ENCODE measurements around the gene USP20.
A peak's percentile ranks its signal among the peaks of the same experiment; 100 is the strongest.

USP20 gene

DNA sequence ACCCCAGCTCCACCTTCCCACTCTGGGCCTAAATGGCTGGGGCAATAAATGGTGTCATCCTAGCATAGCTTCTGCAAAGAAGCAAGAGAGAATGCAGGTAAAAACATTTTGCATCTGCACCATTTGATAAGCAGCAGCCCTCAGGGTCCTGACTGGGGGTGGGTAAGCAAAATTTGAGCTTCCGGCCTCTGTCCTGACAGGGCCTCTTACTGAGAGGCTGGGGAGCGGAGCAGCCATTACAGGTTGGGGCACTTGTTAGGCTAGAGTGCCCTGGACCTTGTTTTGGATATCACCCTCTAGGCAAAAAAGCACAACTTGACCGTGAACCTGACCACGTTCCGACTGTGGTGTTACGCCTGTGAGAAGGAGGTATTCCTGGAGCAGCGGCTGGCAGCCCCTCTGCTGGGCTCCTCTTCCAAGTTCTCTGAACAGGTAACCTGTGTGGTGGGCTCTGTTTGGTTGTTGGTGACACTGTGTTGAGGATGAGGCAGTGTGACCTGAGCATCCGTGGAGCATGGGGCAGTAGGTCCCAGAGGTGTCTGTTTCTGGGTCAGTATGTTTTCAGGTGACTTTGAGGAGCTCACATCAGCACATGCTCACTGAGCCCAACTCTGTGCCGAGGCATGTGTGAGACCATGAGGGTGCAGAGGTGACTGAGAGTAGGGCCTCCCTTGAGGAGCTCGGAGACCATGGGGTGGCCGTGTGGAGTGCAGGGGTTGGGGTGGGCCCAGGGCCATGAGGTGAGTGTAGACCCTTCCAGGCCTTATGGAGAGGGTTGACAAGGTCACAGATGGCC lies 23.1 kb downstream of the USP20 start:
- DNase-seq, result no peak

DNA sequence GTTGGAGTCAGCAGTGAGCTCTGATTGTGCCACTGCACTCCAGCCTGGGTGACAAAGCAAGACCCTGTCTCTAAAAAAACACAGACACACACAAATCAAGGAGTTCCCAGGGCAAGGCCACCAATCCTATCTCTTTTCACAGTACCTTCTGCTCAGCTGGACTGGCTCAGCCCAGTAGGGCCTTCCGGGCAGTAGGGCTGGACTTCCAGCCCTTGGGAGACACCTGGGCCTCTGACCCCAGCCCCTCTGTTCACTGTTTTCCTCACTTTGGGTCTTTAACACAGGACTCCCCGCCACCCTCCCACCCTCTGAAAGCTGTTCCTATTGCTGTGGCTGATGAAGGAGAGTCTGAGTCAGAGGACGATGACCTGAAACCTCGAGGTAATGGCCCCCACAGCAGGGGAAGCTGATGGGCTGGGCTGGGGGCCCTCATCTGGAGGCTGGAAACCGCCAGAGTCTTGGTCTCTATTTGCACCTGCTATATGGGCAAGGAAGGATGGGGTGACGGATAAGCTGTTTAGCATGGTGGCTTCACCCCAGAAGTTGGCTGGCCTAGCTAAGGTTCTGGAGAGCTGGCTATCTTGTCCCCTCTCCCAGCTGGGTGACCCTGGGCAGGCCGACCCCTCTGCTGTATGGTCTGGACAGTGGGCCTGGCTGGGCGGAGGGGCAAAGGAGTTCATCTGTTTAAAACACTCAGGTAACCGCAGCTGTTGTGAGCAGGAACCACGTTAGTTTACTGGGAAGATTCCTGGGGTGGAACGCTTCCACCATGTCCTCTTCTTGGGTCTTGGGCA lies 25.6 kb downstream of the USP20 start:
- DNase-seq, result no peak

DNA sequence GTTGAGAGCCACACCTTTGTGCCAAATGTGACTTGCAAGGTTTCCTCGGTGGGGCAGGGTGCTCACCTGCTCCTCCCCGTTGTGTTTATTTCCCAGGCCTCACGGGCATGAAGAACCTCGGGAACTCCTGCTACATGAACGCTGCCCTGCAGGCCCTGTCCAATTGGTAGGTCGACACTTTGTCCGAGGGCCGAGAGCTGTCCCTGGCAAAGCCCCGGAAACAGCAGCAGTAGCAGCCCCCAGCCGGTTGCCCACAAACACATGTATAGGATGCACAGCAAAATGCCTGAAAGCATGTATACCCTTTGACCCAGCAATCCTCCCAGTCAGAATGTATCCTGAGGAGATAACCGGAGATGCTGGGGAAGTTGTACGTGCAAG lies 26.2 kb downstream of the USP20 start:
- DNase-seq, result no peak

DNA sequence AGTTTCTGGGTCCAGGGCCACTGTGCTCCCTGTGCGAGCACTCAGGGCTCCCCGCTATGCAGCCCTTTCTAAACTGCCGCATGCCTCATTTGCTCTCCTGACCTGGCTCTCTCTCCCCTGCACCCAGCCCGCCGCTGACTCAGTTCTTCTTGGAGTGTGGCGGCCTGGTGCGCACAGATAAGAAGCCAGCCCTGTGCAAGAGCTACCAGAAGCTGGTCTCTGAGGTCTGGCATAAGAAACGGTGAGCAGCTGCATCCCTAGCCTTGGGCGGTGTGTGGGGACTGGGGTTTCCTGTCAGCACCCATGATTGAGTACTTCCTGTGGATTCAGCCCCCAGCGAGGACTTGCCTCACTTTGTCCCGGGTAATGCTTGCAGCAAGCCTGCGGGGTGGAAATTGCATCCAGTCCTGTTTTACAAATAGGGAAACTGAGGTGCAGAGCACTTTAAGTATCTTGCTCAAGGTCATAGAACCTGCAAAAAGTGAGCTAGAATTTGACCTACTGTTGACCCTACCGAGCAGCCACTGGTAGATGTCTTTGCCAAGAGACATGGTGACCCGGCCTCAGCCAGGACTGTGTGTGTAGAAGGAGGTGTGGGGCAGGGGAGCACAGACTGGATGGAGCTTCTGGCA lies 27.9 kb downstream of the USP20 start:
- DNase-seq, result peak; percentile 65

DNA sequence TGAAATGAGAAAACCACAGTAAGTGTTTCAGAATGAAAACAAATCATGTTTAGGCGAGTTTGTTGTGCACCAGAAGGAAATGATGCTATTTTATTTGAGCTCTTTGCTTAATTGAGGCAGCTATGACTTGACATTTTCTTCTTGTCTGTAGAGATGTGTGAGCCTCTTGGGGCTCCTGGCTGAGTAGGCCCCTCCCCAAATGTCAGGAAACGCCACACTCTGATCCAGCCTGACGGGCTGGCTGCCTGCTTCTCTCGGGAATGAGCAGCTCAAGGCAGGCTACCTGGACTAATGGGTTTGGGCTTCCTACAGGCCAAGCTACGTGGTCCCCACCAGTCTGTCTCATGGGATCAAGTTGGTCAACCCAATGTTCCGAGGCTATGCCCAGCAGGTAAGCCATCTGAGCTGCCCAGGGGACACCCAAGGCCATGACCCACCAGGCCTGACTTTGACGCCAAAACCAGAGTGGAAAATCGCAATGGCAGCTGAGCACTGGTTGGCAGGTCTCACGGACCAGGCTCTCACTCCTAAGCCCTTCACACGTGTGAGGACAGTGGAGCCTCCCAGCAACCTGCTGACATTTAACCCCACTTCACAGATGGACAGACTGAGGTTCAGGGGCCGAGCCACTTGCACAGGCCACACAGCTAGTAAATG lies 29.9 kb downstream of the USP20 start:
- no peak for DNase-seq

DNA sequence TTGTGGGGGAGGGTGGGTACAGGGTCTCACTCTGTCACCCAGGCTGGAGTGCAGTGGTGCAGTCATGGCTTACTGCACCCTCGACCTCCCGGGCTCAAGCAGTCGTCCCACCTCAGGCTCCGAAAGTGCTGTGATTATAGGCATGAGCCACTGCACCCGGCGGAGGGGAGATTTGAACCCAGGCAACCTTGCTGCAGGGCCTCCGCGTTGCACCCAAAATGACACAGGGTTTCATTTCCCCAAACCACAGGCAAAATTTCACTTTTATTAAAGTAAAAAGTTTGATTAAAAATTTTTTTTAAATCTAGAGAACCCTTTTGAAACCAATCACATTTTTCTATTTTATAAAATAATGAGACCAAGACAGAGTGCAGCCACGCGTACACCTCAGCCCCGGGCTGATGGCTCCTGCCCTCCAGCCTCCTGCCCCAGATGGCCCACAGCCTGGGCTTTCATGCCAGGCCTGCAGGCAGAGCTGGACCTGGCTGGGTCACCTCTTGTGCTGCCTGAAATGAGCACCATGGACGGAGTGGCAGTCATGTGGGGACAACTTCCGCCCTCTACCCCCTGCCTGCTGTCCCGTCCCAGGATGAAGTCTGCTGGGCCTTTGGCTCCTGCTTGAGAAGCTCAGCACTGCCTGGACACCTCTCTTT lies 30.5 kb downstream of the USP20 start:
- no peak for DNase-seq

DNA sequence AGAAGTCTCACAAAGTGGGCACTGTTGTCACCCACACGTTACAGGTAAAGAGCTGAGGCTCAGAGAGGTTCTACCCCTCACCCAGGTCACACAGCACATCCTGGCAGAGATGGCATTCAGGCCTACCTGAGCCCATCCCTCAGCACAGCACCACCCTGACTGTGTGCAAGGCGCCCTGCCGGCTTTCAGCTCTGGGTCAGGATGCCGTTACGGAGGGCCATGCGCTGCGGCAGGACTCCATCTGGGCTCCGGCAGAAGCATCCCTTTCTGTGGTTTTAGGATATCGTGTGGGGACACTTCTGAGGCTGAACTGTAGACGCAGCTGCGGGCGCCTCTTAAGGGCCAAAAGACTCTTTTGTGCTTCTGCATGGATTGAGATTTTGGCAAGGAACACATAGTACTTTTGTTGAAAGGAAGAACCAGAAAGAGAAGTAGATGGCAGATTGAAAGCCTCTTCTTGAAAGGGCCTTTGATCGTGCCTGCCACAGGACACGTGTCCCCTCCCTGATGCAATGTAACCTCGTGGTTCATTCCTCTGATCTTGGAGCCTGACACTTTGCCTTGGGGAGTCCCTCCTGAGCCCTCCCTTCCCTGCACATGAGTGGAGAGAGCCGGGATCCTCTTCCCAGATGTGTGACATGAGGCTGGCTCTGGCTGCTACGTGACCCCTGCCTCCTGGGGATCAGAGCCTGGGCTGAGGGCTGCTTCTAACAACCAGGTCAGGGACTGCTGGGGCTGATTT lies 31.3 kb downstream of the USP20 start:
- DNase-seq, result peak; percentile 56

DNA sequence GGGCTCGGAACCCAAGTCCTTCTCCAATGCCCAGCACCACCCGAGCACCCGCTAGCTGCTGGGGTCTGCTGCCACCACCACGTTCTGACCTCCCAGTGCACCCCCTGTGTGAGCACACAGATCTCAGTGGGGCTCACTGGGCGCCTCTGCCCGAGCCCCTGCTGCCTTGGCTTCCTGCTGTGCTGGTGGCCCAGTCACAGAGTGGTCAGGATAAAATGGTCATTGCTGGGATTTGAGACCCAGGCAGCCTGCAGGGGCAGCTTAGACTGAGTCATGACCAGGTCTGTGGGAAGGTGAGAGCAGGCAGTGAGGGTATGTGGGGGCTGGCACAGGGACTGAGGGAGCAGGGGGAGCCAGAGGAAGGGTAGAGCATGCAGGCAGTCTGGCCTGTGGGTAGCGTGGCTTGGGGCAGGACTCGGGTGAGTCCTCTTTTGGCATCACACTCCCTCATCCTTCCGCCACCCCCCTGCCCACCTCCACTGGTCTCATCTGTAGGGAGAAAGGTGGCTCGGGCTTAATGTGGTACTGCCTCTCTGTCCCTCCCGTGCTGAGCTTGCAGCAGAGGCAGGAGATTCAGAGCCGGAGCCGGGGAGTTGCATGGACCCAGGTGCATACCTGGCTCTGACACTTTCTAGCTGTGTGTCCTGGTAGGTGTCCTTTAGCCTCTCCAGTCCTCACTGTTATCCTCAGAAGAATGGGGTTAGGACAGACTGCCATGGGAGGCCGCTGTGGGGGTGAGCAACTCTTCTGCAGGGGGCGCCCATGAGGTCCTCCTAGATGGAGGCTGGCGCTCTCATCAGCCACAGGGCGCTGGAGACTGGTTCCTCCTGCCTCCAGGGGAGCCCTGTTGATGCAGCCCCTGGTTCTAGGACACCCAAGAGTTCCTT lies 32.1 kb downstream of the USP20 start:
- peak; percentile 43 for DNase-seq

DNA sequence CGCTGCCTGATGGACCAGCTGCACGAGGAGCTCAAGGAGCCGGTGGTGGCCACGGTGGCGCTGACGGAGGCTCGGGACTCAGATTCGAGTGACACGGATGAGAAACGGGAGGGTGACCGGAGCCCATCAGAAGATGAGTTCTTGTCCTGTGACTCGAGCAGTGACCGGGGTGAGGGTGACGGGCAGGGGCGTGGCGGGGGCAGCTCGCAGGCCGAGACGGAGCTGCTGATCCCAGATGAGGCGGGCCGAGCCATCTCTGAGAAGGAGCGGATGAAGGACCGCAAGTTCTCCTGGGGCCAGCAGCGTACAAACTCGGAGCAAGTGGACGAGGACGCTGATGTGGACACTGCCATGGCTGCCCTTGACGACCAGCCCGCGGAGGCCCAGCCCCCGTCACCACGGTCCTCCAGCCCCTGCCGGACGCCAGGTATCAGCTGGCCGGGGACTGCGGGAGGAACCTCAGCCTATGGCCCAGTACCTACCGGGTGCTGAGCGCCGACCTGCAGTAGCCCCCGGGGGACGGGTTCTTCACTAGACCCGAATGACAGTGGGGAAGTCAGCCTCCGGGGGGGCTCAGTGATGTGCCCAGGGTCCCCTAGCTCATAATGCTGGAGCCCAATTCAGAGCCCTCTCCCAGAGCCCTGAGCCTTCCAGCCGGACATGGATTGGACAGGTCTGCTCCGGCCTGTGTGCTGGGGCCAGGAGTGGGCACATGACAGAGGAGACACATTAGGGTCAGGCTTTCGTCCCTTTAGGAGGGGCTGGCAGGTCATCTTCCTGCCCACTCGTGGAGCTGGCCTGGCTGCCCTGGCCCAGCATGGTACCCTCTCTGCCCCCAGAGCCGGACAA lies 33.0 kb downstream of the USP20 start:
- no peak for DNase-seq

DNA sequence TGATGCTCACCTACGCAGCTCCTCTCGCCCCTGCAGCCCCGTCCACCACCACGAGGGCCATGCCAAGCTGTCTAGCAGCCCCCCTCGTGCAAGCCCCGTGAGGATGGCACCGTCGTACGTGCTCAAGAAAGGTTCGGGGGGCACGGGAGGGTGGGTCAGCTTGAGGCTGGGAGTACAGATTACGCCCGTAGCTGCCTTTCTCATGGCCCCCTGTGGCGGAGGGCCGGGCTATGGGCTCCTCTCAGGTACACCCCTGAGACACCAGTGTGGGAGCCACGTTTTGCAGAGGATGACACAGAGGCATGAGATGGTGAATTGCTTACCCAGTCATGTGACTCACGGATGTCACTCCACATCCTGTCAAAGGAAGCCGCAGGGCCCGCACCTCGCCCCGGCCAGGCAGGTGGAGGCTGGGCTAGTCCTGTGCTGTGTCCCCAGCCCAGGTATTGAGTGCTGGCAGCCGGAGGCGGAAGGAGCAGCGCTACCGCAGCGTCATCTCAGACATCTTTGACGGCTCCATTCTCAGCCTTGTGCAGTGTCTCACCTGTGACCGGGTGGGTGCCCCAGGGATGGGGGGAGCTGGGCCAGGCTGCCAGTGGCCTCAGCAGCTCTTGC lies 33.7 kb downstream of the USP20 start:
- DNase-seq, result peak; percentile 90

DNA sequence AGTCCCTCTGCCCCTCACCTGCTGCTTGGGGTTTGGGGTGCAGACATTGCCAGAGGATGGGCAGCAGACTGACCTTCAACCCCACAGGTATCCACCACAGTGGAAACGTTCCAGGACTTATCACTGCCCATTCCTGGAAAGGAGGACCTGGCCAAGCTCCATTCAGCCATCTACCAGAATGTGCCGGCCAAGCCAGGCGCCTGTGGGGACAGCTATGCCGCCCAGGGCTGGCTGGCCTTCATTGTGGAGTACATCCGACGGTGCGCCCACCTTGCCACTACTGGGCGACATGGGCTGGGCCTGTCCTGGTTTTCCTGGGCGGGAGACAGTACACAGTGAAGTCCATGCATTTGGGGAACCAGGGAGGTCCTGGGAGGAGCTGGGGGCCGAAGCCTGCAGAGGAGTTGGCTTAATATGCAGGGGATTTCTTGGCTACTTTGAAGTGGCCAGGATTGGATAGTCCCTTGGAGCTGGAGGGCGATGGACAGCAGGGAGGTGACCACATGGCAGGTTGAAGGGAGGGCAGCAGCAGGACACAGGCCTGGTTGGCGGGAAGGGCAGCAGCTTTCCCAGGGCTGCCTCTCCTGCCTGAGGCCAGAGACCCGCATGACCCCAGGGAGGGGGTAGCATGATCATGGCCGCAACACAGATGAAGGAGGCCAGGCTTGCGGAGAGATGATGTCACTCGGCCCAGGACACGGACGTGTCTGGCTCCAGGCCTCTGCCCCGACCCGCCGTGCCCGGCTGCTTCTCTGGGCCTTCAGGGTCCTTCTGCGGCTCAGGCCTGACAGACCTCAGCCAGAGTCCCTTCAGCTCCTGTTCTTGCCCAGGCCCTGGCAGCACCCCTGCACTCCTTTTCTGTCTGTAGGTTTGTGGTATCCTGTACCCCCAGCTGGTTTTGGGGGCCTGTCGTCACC lies 34.6 kb downstream of the USP20 start:
- no peak for DNase-seq

DNA sequence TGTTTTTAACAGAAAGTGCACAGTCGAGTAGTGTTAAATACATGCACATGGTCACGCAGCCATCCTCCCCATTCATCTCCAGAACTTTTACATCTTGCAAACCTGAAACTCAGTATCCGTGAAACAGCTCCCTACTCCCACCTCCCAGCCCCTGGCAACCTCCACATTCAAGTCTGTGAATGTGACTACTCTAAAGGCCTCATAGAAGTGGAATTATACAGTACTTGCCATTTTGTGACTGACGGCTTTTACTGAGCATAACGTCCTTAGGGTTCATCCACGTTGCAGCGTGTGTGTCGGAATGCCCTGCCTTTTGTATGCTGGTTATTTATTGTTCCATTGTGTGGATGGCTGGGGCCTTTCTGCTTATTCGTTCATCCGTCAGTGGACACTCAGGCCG lies 35.8 kb downstream of the USP20 start:
- no peak for DNase-seq

DNA sequence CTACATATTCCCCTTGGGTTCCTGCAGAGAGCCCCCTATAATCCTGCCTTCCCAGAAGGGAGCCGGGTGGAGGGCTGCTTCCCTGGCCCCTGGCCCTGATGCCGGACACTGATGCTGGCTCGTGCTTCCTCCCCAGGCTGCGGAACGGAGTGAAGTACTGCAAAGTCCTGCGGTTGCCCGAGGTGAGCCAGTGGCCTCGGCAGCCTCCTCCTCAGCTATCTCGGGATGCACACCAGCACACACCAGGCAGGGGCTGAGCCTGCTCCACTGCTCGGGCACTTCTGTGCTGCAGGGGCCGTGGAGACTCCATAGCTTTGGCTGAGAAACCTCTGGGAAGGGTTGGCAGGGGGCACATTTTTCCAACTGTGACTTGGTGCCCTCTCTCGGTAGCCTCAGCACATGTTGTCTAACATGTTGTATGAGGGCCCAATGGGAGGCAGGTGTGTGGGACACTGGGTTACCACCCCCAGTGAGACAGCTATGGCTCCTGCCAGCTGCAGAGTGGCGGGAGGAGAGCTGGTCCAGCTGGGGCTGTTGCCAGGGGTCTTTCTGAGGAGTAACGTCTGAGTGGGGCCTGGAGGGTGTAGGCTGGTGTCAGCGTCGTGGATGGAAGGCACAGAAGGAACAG lies 38.4 kb downstream of the USP20 start:
- no peak for DNase-seq

DNA sequence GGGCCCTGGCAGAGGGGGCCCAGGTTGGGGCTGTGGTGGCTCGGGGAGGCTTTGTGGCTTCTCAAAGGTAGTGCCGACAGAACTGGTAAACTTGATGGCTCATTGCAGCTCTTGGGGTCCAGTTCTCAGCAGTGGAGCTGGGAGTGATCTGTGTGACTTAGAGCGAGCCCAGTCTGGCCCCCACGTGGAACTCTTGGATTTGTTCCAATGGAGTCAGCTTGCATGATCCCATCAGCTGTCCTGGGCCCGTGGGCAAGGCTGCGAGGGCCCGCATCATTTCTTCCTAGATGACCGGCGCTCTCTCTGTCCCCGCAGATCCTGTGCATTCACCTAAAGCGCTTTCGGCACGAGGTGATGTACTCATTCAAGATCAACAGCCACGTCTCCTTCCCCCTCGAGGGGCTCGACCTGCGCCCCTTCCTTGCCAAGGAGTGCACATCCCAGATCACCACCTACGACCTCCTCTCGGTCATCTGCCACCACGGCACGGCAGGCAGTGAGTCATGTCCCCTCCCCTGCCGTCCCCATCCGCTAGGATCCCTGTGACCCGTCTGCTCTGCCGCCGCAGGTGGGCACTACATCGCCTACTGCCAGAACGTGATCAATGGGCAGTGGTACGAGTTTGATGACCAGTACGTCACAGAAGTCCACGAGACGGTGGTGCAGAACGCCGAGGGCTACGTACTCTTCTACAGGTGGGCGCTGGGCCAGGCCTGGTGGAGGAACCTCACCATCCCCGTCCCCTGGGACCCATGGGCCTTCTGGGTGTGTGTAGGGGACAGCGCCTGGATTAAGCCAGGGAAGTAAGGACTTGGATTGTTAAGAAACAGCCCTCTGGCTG lies 39.2 kb downstream of the USP20 start:
- no peak for DNase-seq

DNA sequence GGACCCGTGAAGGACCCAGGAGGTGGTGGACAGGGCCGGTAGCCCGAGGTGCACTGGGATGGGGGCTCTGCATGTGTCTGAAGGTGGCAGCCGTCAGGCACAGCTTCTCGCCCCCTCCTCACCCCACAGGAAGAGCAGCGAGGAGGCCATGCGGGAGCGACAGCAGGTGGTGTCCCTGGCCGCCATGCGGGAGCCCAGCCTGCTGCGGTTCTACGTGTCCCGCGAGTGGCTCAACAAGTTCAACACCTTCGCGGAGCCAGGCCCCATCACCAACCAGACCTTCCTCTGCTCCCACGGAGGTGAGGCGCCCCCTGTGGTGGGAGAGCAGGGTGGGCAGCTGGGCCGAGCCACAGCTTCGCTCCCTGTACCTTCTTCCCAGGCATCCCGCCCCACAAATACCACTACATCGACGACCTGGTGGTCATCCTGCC lies 39.9 kb downstream of the USP20 start:
- DNase-seq, result no peak

DNA sequence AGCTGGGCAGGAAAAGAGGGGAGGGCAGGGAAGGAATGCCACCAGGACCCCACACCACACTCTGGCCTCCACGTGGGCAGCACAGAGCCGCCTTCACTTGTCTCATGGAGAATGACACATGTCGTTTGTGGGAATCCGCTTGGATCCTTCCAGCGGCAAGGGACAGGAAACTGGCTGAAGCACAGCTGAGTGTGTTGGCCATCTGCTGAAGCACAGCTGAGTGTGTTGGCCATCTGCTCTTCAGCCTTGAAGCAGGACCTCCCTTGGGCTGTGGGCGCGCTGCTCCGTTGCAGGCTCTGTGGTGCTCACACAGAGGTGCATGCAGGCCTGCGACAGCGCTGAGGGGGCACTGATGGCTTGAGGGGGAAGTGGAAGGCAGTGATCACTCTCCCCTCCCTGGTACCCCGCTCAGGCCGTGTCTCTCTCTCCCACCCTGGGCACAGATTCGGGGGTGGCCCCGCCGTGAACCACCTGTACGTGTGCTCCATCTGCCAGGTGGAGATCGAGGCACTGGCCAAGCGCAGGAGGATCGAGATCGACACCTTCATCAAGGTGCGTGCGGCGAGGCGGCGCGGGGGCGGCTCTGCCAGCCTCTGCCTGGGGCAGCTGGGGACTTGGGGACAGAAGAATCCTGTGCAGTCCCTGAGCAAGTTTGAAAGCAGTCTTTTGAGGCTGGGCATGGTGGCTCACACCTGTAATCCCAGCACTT lies 40.6 kb downstream of the USP20 start:
- no peak for DNase-seq
